Smooth muscle cell (in vitro differentiated cells): Measurements from ENCODE around the gene ITGB4. TPM values are rescaled to one million over a fixed set of nuclear protein-coding genes. Genes with fewer than 3 reads are reported as not detected.

Source experiments
- DNase-seq: peaks from one replicate; lab custom pipeline; 2025; ENCODE audit not compliant: unreplicated experiment; lab: John Stamatoyannopoulos, UW
- H2AFZ ChIP-seq: fragments of 200-600 bp; sonication (generic); 2 replicates; pipeline ENCODE4 v1.6.0; 2016; ENCODE audit warnings: antibody characterized with exemption, low read depth, mild to moderate bottlenecking
- H3F3A ChIP-seq: fragments of 200-600 bp; sonication (generic); 2 replicates; pipeline ENCODE4 v1.6.0; 2017; ENCODE audit warnings: antibody characterized with exemption, low read depth
- H3K27ac ChIP-seq: fragments of 200-600 bp; sonication (generic); 2 replicates; pipeline ENCODE4 v1.5.1; 2016; ENCODE audit warnings: low read depth, mild to moderate bottlenecking
- H3K27me3 ChIP-seq: fragments of 200-600 bp; sonication (generic); 2 replicates; pipeline ENCODE4 v1.6.1; 2016; ENCODE audit warnings: low read depth, mild to moderate bottlenecking
- H3K36me3 ChIP-seq: fragments of 200-600 bp; sonication (generic); 2 replicates; pipeline ENCODE4 v1.5.1; 2016; ENCODE audit warnings: low read depth
- H3K4me1 ChIP-seq: fragments of 200-600 bp; sonication (generic); 2 replicates; pipeline ENCODE4 v1.5.1; 2016; ENCODE audit warnings: low read depth
- H3K4me2 ChIP-seq: fragments of 200-600 bp; sonication (generic); 2 replicates; pipeline ENCODE4 v1.6.0; 2016; ENCODE audit warnings: mild to moderate bottlenecking
- H3K4me3 ChIP-seq: fragments of 200-600 bp; sonication (generic); 2 replicates; pipeline ENCODE4 v1.5.1; 2016; ENCODE audit warnings: mild to moderate bottlenecking
- H3K79me2 ChIP-seq: fragments of 200-600 bp; sonication (generic); 2 replicates; pipeline ENCODE4 v1.6.0; 2016; ENCODE audit warnings: low read depth, mild to moderate bottlenecking
- H3K9ac ChIP-seq: fragments of 200-600 bp; sonication (generic); 2 replicates; pipeline ENCODE4 v1.6.0; 2016; ENCODE audit warnings: low read depth
- H3K9me3 ChIP-seq: fragments of 200-600 bp; sonication (generic); replicated peaks from 2 replicates; pipeline ENCODE4 v1.5.1; 2016; ENCODE audit warnings: low read depth
- H4K20me1 ChIP-seq: fragments of 200-600 bp; sonication (generic); 2 replicates; pipeline ENCODE4 v1.6.0; 2016; ENCODE audit warnings: low read depth
- WGBS: methylation state at CpG from one replicate; pipeline ENCODE4 v1.1.7; 2016; ENCODE audit warnings: low lambda C conversion rate; 5-methylcytosine and 5-hydroxymethylcytosine counted together
- polyA plus RNA-seq: library from polyadenylated mRNA; unstranded; fragments of >200 nt; fragmentation: Nextera tagmentation; extraction: Ambion mirVana; gene quantifications from 2 replicates; pipeline ENCODE4 v1.2.1, GENCODE V29; 2016
- total RNA-seq: library from RNA; depleted of rRNA; stranded (reverse); fragments of >200 nt; gene quantifications from 2 replicates; pipeline ENCODE4 v1.2.3, GENCODE V29; 2014
- TF ChIP-seq, protein P1 (sequence below): fragments of 200-600 bp; sonication (generic); IDR thresholded peaks from 2 replicates; pipeline ENCODE4 v1.5.1; 2017; ENCODE audit warnings: borderline replicate concordance, mild to moderate bottlenecking, antibody characterized with exemption; ENCODE audit not compliant: insufficient read depth, poor library complexity, severe bottlenecking

ITGB4 gene
- 66.0 and 83.8 TPM in 2 replicates for total RNA-seq
- 47.2 and 233 TPM in 2 replicates for polyA plus RNA-seq

- DNase-seq, result no peak
- H3K79me2 ChIP-seq, result no peaks in the 10 kb centered on the region
- H2AFZ ChIP-seq, result no peak within 1 kb of the TSS
- peak within 1 kb of the TSS; percentile 43 for H3K27ac ChIP-seq
- H4K20me1 ChIP-seq, result peaks cover 25% of the 10 kb centered on the region
- WGBS, result 13% methylated on average over 33 of the region's 70 CpGs
- no peaks in the 10 kb centered on the region for H3K36me3 ChIP-seq
- no peaks in the 10 kb centered on the region for H3K9me3 ChIP-seq
- peak within 1 kb of the TSS; percentile 52 for H3K4me3 ChIP-seq
- peaks cover 41% of the 10 kb centered on the region for H3K27me3 ChIP-seq
- peak within 1 kb of the TSS; percentile 80 for H3K4me2 ChIP-seq
- H3K4me1 ChIP-seq, result no peaks in the 10 kb centered on the region
- peak within 1 kb of the TSS; percentile 60 for H3K9ac ChIP-seq
- H3F3A ChIP-seq, result no peaks in the 10 kb centered on the region
- TF ChIP-seq, protein P1, sequence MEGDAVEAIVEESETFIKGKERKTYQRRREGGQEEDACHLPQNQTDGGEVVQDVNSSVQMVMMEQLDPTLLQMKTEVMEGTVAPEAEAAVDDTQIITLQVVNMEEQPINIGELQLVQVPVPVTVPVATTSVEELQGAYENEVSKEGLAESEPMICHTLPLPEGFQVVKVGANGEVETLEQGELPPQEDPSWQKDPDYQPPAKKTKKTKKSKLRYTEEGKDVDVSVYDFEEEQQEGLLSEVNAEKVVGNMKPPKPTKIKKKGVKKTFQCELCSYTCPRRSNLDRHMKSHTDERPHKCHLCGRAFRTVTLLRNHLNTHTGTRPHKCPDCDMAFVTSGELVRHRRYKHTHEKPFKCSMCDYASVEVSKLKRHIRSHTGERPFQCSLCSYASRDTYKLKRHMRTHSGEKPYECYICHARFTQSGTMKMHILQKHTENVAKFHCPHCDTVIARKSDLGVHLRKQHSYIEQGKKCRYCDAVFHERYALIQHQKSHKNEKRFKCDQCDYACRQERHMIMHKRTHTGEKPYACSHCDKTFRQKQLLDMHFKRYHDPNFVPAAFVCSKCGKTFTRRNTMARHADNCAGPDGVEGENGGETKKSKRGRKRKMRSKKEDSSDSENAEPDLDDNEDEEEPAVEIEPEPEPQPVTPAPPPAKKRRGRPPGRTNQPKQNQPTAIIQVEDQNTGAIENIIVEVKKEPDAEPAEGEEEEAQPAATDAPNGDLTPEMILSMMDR, result no peak
Observed at GRCh38 chr17:75720656-75721462, at the start of gene ITGB4. Gene ITGB4, plus strand, starts transcription at chr17:75721459. Its CDS starts 3,245 bp downstream, at chr17:75724704.

GRCh38 chr17:75672011-75672410, 49.2 kb upstream of the ITGB4 start:
- 97% methylated on average over 5 of the region's 5 CpGs for WGBS
- Histone ChIP-seq H3K9ac (no peak overlapping the region), H2AFZ (no peak overlapping the region), H3F3A (peaks cover 9% of the 10 kb centered on the region), H3K79me2 (peaks cover 73% of the 10 kb centered on the region), H3K27ac (no peak overlapping the region), H3K9me3 (no peaks in the 10 kb centered on the region), H3K4me3 (no peak overlapping the region), H3K4me1 (peaks cover 9% of the 10 kb centered on the region), H3K36me3 (no peaks in the 10 kb centered on the region), H3K4me2 (no peak overlapping the region), H4K20me1 (peaks cover 41% of the 10 kb centered on the region), H3K27me3 (no peaks in the 10 kb centered on the region)
- no peak for DNase-seq
- TF ChIP-seq, protein P1, result no peak

DNA sequence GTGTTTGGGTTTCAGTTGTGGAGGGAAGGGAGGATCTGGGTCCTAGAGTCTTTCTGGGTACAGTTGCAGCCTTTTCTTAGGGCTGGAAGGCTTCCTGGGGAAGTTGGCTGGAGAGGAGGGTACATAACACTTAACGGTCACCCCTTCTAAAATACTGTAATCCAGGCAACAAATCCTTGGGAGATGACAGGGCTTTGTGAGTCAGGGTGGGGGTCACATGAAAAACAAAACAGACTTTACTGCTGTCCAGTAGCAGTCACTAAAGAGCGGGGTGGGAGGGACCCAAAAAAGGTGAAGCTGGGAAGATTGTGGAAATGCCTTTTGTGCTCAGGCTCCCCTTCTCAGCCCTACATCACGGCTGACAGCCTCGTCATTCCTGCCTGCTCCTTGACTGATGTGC, 47.8 kb upstream of the ITGB4 start:
- DNase-seq, result no peak

More for the DNA sequence above, 47.8 kb upstream of the ITGB4 start:
- Histone ChIP-seq H3K4me2 (no peak overlapping the region), H3K36me3 (no peaks in the 10 kb centered on the region), H3F3A (peaks cover 9% of the 10 kb centered on the region), H4K20me1 (peaks cover 50% of the 10 kb centered on the region), H3K9ac (no peak overlapping the region), H3K79me2 (peaks cover 74% of the 10 kb centered on the region), H2AFZ (no peak overlapping the region), H3K4me1 (peaks cover 3% of the 10 kb centered on the region), H3K27me3 (no peaks in the 10 kb centered on the region), H3K27ac (no peak overlapping the region), H3K9me3 (no peaks in the 10 kb centered on the region), H3K4me3 (no peak overlapping the region)
- TF ChIP-seq, protein P1, result no peak
- WGBS, result 79% methylated on average over 4 of the region's 4 CpGs
